ENCODE data around the gene LPP.

DNA sequence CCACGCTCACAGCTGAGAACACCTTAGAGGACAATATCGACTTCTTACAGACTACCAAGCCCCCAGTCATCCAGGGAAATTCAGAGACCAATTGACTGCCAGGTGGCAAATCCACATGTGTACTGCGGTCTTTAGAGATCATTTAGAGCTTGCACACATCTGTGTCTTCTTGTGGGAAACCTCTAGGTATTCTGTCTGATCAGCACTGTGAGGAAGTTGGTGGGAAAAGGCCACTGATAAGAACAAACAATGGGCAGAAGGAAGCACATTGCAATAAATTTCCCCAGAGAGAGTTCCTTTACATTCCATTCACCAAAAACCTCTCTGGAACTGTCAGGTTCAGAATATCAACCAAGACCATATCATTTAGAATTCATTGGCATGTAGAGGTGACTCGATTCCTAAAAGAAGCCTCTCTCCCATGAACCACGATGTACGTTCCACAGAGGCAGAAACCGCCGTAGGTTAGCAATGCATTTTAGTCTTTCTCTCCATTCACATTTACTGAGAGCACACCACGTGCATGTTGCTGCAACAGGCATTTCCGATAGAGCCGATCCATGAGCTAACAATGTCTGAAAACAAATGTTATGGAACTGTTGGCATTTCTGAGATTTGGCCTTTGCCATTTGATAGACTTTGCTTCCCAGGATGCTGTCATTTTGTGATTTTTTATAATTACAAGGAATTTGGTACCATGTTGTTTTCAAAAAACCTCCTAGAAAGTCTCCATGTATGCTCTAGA lies 730.5 kb downstream of the LPP start:
- TF ChIP-seq, protein P1, sequence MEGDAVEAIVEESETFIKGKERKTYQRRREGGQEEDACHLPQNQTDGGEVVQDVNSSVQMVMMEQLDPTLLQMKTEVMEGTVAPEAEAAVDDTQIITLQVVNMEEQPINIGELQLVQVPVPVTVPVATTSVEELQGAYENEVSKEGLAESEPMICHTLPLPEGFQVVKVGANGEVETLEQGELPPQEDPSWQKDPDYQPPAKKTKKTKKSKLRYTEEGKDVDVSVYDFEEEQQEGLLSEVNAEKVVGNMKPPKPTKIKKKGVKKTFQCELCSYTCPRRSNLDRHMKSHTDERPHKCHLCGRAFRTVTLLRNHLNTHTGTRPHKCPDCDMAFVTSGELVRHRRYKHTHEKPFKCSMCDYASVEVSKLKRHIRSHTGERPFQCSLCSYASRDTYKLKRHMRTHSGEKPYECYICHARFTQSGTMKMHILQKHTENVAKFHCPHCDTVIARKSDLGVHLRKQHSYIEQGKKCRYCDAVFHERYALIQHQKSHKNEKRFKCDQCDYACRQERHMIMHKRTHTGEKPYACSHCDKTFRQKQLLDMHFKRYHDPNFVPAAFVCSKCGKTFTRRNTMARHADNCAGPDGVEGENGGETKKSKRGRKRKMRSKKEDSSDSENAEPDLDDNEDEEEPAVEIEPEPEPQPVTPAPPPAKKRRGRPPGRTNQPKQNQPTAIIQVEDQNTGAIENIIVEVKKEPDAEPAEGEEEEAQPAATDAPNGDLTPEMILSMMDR (IDR thresholded peaks at IDR 0.05; ENCODE audit: borderline replicate concordance, extremely low read depth, low read length, poor library complexity, severe bottlenecking): no peak
- no peak for TF ChIP-seq EZH2 (IDR thresholded peaks at IDR 0.05; ENCODE audit: borderline replicate concordance, low read depth, low read length, severe bottlenecking)

Measured in DND-41 (cell line).